Smooth muscle cell (in vitro differentiated cells): ENCODE data around the gene ACBD3. TPM values are rescaled to one million over a fixed set of nuclear protein-coding genes. Genes with fewer than 3 reads are reported as not detected.

ENCODE experiments used
- DNase-seq: peaks from one replicate; lab custom pipeline; 2025; ENCODE audit not compliant: unreplicated experiment; lab: John Stamatoyannopoulos, UW
- H2AFZ ChIP-seq: fragments of 200-600 bp; sonication (generic); 2 replicates; pipeline ENCODE4 v1.6.0; 2016; ENCODE audit warnings: antibody characterized with exemption, low read depth, mild to moderate bottlenecking
- H3F3A ChIP-seq: fragments of 200-600 bp; sonication (generic); 2 replicates; pipeline ENCODE4 v1.6.0; 2017; ENCODE audit warnings: antibody characterized with exemption, low read depth
- H3K27ac ChIP-seq: fragments of 200-600 bp; sonication (generic); 2 replicates; pipeline ENCODE4 v1.5.1; 2016; ENCODE audit warnings: low read depth, mild to moderate bottlenecking
- H3K27me3 ChIP-seq: fragments of 200-600 bp; sonication (generic); 2 replicates; pipeline ENCODE4 v1.6.1; 2016; ENCODE audit warnings: low read depth, mild to moderate bottlenecking
- H3K36me3 ChIP-seq: fragments of 200-600 bp; sonication (generic); 2 replicates; pipeline ENCODE4 v1.5.1; 2016; ENCODE audit warnings: low read depth
- H3K4me1 ChIP-seq: fragments of 200-600 bp; sonication (generic); 2 replicates; pipeline ENCODE4 v1.5.1; 2016; ENCODE audit warnings: low read depth
- H3K4me2 ChIP-seq: fragments of 200-600 bp; sonication (generic); 2 replicates; pipeline ENCODE4 v1.6.0; 2016; ENCODE audit warnings: mild to moderate bottlenecking
- H3K4me3 ChIP-seq: fragments of 200-600 bp; sonication (generic); 2 replicates; pipeline ENCODE4 v1.5.1; 2016; ENCODE audit warnings: mild to moderate bottlenecking
- H3K79me2 ChIP-seq: fragments of 200-600 bp; sonication (generic); 2 replicates; pipeline ENCODE4 v1.6.0; 2016; ENCODE audit warnings: low read depth, mild to moderate bottlenecking
- H3K9ac ChIP-seq: fragments of 200-600 bp; sonication (generic); 2 replicates; pipeline ENCODE4 v1.6.0; 2016; ENCODE audit warnings: low read depth
- H3K9me3 ChIP-seq: fragments of 200-600 bp; sonication (generic); replicated peaks from 2 replicates; pipeline ENCODE4 v1.5.1; 2016; ENCODE audit warnings: low read depth
- H4K20me1 ChIP-seq: fragments of 200-600 bp; sonication (generic); 2 replicates; pipeline ENCODE4 v1.6.0; 2016; ENCODE audit warnings: low read depth
- whole genome bisulfite sequencing: methylation state at CpG from one replicate; pipeline ENCODE4 v1.1.7; 2016; ENCODE audit warnings: low lambda C conversion rate; 5-methylcytosine and 5-hydroxymethylcytosine counted together
- polyA plus RNA-seq: library from polyadenylated mRNA; unstranded; fragments of >200 nt; fragmentation: Nextera tagmentation; extraction: Ambion mirVana; gene quantifications from 2 replicates; pipeline ENCODE4 v1.2.1, GENCODE V29; 2016
- total RNA-seq: library from RNA; depleted of rRNA; stranded (reverse); fragments of >200 nt; gene quantifications from 2 replicates; pipeline ENCODE4 v1.2.3, GENCODE V29; 2014
- TF ChIP-seq, protein P1 (sequence below): fragments of 200-600 bp; sonication (generic); IDR thresholded peaks from 2 replicates; pipeline ENCODE4 v1.5.1; 2017; ENCODE audit warnings: borderline replicate concordance, mild to moderate bottlenecking, antibody characterized with exemption; ENCODE audit not compliant: insufficient read depth, poor library complexity, severe bottlenecking

ACBD3 gene
- total and polyA plus RNA-seq, 2 experiments from 2014 or later: 82.0 to 118 TPM

DNA sequence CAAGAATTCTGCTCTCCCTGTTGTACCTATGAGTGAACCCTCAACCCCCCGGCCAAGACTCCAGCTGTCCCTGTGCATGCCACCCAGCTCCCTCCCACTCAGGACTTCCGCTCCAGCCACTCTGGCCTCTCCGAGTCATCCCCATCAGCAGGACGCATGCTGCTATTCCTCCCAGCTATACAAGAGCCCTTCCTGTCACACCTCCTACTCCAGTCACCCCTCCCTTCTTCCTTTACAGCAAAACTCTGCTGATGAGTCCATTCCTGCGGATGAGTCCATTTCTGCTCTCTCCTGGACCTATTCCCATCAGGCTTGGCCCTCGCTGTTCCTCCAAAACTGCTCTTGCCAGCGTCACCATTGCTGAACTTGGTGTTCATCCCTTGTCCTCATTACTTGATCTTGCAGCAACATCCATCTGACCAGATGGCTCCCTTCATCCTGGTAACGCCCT is 81.8 kb downstream of the ACBD3 start:
- Histone ChIP-seq H3K4me2 (no peak overlapping the region), H3K27ac (no peak overlapping the region), H3K4me1 (peaks cover 21% of the 10 kb centered on the region), H3K4me3 (no peak overlapping the region), H2AFZ (no peak overlapping the region), H4K20me1 (no peaks in the 10 kb centered on the region), H3K9me3 (no peaks in the 10 kb centered on the region), H3K9ac (no peak overlapping the region), H3F3A (peaks cover 8% of the 10 kb centered on the region), H3K36me3 (no peaks in the 10 kb centered on the region), H3K27me3 (peaks cover 7% of the 10 kb centered on the region), H3K79me2 (no peaks in the 10 kb centered on the region)
- TF ChIP-seq, protein P1, sequence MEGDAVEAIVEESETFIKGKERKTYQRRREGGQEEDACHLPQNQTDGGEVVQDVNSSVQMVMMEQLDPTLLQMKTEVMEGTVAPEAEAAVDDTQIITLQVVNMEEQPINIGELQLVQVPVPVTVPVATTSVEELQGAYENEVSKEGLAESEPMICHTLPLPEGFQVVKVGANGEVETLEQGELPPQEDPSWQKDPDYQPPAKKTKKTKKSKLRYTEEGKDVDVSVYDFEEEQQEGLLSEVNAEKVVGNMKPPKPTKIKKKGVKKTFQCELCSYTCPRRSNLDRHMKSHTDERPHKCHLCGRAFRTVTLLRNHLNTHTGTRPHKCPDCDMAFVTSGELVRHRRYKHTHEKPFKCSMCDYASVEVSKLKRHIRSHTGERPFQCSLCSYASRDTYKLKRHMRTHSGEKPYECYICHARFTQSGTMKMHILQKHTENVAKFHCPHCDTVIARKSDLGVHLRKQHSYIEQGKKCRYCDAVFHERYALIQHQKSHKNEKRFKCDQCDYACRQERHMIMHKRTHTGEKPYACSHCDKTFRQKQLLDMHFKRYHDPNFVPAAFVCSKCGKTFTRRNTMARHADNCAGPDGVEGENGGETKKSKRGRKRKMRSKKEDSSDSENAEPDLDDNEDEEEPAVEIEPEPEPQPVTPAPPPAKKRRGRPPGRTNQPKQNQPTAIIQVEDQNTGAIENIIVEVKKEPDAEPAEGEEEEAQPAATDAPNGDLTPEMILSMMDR: no peak
- 55% methylated on average over 8 of the region's 8 CpGs for WGBS
- no peak for DNase-seq

DNA sequence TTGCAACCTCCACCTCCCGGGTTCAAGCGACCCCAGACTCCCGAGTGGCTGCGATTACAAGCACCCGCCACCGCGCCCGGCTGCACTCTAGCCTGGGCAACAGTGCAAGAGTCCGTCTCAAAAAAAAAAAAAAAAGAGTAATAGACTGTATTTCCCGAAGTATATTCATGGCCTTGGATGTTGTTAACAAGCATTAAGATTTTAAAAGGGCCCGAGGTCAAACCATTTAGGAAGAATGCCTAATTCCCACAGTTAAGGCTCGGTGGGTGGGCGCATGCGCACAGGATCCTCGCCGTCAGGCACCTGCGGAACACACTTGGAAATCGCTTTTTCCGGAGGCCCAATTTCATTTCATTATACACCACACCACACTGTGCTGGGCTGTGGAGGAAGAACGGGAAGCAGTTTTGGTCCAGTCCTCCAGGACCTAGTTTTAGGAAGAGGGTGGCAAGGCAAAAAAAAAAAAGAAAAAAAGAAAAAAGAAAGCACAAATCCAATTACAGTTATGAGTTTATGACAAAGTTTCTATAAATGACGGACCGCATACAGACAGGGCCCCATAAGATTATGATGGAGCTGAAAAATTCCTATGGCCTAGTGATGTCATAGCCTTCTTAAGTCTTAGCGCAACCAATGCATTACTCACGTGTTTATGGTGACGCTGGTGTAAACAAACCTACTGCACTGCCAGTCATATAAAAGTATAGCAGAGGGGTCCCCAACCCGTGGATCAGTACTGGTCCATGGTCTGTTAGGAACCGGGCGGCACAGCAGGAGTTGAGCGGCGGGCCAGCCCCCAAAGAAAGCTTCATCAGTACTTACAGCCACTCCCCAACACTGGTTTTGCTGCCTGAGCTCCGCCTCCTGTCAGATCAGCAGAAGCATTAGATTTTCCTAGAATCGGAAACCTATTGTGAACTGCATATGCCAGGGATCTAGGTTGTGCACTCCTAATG is 85.8 kb downstream of the ACBD3 start:
- DNase-seq: no peak
- H3K36me3 ChIP-seq: no peaks in the 10 kb centered on the region
- H3K9me3 ChIP-seq: no peaks in the 10 kb centered on the region
- H3K27ac ChIP-seq: no peak overlapping the region
- H2AFZ ChIP-seq: peak overlapping the region; percentile 71
- no peaks in the 10 kb centered on the region for H3F3A ChIP-seq
- H3K4me2 ChIP-seq: peak overlapping the region; percentile 93
- peaks cover 5% of the 10 kb centered on the region for H3K4me1 ChIP-seq
- H3K79me2 ChIP-seq: no peaks in the 10 kb centered on the region
- peaks cover 11% of the 10 kb centered on the region for H3K27me3 ChIP-seq
- H3K4me3 ChIP-seq: peak overlapping the region; percentile 55
- no peaks in the 10 kb centered on the region for H4K20me1 ChIP-seq
- 19% methylated on average over 32 of the region's 32 CpGs for WGBS
- peak overlapping the region; percentile 40 for H3K9ac ChIP-seq
- TF ChIP-seq, protein P1: no peak

DNA sequence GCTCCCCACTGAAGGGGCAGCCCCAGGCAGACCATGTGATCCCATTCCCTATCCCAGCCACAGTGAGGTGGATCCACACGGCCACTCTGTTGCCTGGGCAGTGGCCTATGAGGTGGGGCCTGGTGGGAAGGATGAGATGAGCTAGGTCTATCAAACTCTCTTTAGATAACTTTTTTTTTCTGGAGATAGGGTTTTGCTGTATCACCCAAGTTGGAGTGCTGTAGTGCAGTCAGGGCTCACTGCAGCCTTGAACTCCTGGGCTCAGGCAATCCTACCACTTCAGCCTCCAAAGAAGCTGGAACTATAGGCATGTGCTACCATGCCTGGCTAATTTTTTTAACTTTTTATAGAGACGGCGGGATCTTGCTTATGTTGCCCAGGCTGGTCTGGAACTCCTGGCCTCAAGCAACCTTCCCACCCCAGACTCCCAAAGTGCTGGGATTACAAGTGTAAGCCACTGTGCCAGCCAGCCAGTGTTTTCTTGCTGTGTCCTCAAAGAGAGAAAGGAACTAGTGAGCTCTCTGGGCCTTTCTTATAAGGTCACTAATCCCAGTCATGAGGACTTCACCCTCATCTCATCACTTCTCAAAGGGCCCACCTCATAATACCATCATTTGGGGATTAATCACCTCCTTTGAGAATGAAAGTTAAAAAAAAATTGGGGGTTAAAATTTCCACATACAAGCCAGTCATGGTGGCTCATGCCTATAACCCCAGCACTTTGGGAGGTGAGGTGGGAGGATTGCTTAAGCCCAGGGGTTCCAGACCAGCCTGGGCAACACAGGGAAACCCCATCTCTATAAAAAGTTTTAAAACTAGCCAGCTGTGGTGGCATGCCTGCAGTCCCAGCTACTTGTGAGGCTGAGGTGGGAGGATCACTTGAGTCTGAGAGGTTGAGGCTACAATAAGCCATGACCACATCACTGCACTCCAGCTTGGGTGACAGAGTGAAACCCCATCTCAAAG is 87.4 kb downstream of the ACBD3 start:
- H3K36me3 ChIP-seq: no peaks in the 10 kb centered on the region
- H3F3A ChIP-seq: no peaks in the 10 kb centered on the region
- no peaks in the 10 kb centered on the region for H3K79me2 ChIP-seq
- H3K4me1 ChIP-seq: peaks cover 5% of the 10 kb centered on the region
- DNase-seq: no peak
- no peak overlapping the region for H3K9ac ChIP-seq
- no peak overlapping the region for H3K27ac ChIP-seq
- H2AFZ ChIP-seq: no peak overlapping the region
- H3K4me2 ChIP-seq: no peak overlapping the region
- TF ChIP-seq, protein P1: no peak
- no peaks in the 10 kb centered on the region for H3K9me3 ChIP-seq
- no peaks in the 10 kb centered on the region for H4K20me1 ChIP-seq
- H3K27me3 ChIP-seq: peaks cover 11% of the 10 kb centered on the region
- WGBS: 90% methylated on average over 3 of the region's 3 CpGs
- no peak overlapping the region for H3K4me3 ChIP-seq
